ENCODE data around the gene MAP3K7. TPM values are rescaled to one million over a fixed set of nuclear protein-coding genes. Genes with fewer than 3 reads are reported as not detected.
A peak's percentile ranks its signal among the peaks of the same experiment; 100 is the strongest.

The MAP3K7 gene
- polyA plus RNA-seq, 1 donor (not counting 4 experiments of a cell fraction or from before 2014, with no cell fraction given) = 43.5 TPM

- no peak overlapping the region for H3K9ac ChIP-seq (ENCODE audit: control insufficient read depth, extremely low read depth, insufficient read depth, low read length)
- no peaks in the 10 kb centered on the region for H3K36me3 ChIP-seq (ENCODE audit: control insufficient read depth in 2 of 2, extremely low read depth in 1 of 2, insufficient read depth in 2 of 2, low read length in 2 of 2)
- TF ChIP-seq CTCF (optimal IDR thresholded peaks at IDR 0.05 in 1 of 3, IDR thresholded peaks at IDR 0.05 in 1 of 3, conservative IDR thresholded peaks at IDR 0.05 in 1 of 3; ENCODE audit: extremely low read depth in 1 of 3, insufficient read depth in 2 of 3, low read length in 3 of 3) (no peak), EZH2 (IDR thresholded peaks at IDR 0.05; ENCODE audit: low read length) (no peak)
- H3K4me2 ChIP-seq (ENCODE audit: control insufficient read depth, extremely low read depth, insufficient read depth, low read depth, low read length) = no peak overlapping the region
- no peaks in the 10 kb centered on the region for H4K20me1 ChIP-seq (ENCODE audit: control insufficient read depth, extremely low read depth, insufficient read depth, low read length)
- no peak for DNase-seq (ENCODE audit: low read depth, low spot score)
- H3K9me1 ChIP-seq (ENCODE audit: control insufficient read depth, extremely low read depth, insufficient read depth, low read length) = no peaks in the 10 kb centered on the region
- no peaks in the 10 kb centered on the region for H3K4me1 ChIP-seq (ENCODE audit: control insufficient read depth, extremely low read depth, insufficient read depth, low read length)
- no peaks in the 10 kb centered on the region for H3K27me3 ChIP-seq (ENCODE audit: control insufficient read depth, extremely low read depth, insufficient read depth, low read length)
- dilution Hi-C loops (cut with MboI; ENCODE audit: extremely low pct_ligation_motif_present, low sequenced_read_pairs) = no loop called here
- no peak overlapping the region for H2AFZ ChIP-seq (ENCODE audit: control insufficient read depth, low read length)
- H3K27ac ChIP-seq (ENCODE audit: control insufficient read depth, insufficient read depth, low read length) = no peak overlapping the region
- H3K79me2 ChIP-seq (ENCODE audit: control insufficient read depth, insufficient read depth, low read length) = no peaks in the 10 kb centered on the region
- FAIRE-seq = no peak
- no peaks in the 10 kb centered on the region for H3K9me3 ChIP-seq (ENCODE audit: control insufficient read depth, low read depth, low read length)
- no peak overlapping the region for H3K4me3 ChIP-seq (ENCODE audit: control insufficient read depth in 2 of 3, extremely low read depth in 1 of 3, insufficient read depth in 2 of 3, low read depth in 1 of 3, low read length in 3 of 3)
These were observed 9.0 kb upstream of the MAP3K7 start for GRCh38 chr6:90595854-90596253.

- Histone ChIP-seq H3K9me1 (ENCODE audit: control insufficient read depth, extremely low read depth, insufficient read depth, low read length) (no peaks in the 10 kb centered on the region), H3K9me3 (ENCODE audit: control insufficient read depth, low read depth, low read length) (no peaks in the 10 kb centered on the region), H3K9ac (ENCODE audit: control insufficient read depth, extremely low read depth, insufficient read depth, low read length) (peak overlapping the region; percentile 93), H4K20me1 (ENCODE audit: control insufficient read depth, extremely low read depth, insufficient read depth, low read length) (peaks cover 3% of the 10 kb centered on the region), H3K4me2 (ENCODE audit: control insufficient read depth, extremely low read depth, insufficient read depth, low read depth, low read length) (peak overlapping the region; percentile 25), H2AFZ (ENCODE audit: control insufficient read depth, low read length) (peak overlapping the region; percentile 64), H3K36me3 (ENCODE audit: control insufficient read depth in 2 of 2, extremely low read depth in 1 of 2, insufficient read depth in 2 of 2, low read length in 2 of 2) (no peaks in the 10 kb centered on the region), H3K27me3 (ENCODE audit: control insufficient read depth, extremely low read depth, insufficient read depth, low read length) (no peaks in the 10 kb centered on the region), H3K27ac (ENCODE audit: control insufficient read depth, insufficient read depth, low read length) (peak overlapping the region; percentile 66), H3K79me2 (ENCODE audit: control insufficient read depth, insufficient read depth, low read length) (peaks cover 50% of the 10 kb centered on the region), H3K4me1 (ENCODE audit: control insufficient read depth, extremely low read depth, insufficient read depth, low read length) (peaks cover 16% of the 10 kb centered on the region), H3K4me3 (ENCODE audit: control insufficient read depth in 2 of 3, extremely low read depth in 1 of 3, insufficient read depth in 2 of 3, low read depth in 1 of 3, low read length in 3 of 3) (peak overlapping the region; percentile 83 to 100 (median 95))
- DNase-seq (ENCODE audit: low read depth, low spot score) (no peak), FAIRE-seq (no peak)
- no peak for TF ChIP-seq EZH2 (IDR thresholded peaks at IDR 0.05; ENCODE audit: low read length)
- no peak for TF ChIP-seq CTCF (optimal IDR thresholded peaks at IDR 0.05 in 1 of 3, IDR thresholded peaks at IDR 0.05 in 1 of 3, conservative IDR thresholded peaks at IDR 0.05 in 1 of 3; ENCODE audit: extremely low read depth in 1 of 3, insufficient read depth in 2 of 3, low read length in 3 of 3)
- dilution Hi-C loops (cut with MboI; ENCODE audit: extremely low pct_ligation_motif_present, low sequenced_read_pairs) = no loop called here
These were observed 381 bp downstream of the MAP3K7 start for GRCh38 chr6:90586546-90586835.

Measured in keratinocyte (primary cell).